T-cell (primary cell): ENCODE data around the gene ADAMTS17. TPM values are rescaled to one million over a fixed set of nuclear protein-coding genes. Genes with fewer than 3 reads are reported as not detected.

Experiments
- ATAC-seq, 4 experiments: fragments of 200-7000 bp in 3 of 4; fragments of 150-1000 bp in 1 of 4; cut with Tn5 transposase; replicated peaks in 1 of 4; 1 replicate in 3 of 4; 2 replicates in 1 of 4; pipeline ENCODE4 v1.10.0; 2021; ENCODE audit warnings: moderate library complexity in 3 of 4, mild to moderate bottlenecking in 2 of 4, moderate number of reproducible peaks in 1 of 4
- CTCF ChIA-PET, 2 donors: fragments of 300-600 bp; sonication (Branson Sonifier 250); formaldehyde crosslinking; loops; one replicate each; lab custom pipeline; 2022; ENCODE audit warnings: antibody characterized with exemption in 2 of 2; lab: Charles Lee
- POLR2A ChIA-PET, 2 donors: fragments of 300-600 bp; sonication (Branson Sonifier 250); formaldehyde crosslinking; loops; one replicate each; lab custom pipeline; 2022; ENCODE audit warnings: antibody characterized with exemption in 2 of 2; lab: Charles Lee
- DNase-seq, 35 experiments: peaks; one replicate each; pipeline versions ENCODE4 v3.0.0 to v3.0.0-alpha.2; 2013 to 2023
- H3K27ac ChIP-seq: one replicate; pipeline ENCODE4 v1.5.1; 2013; ENCODE audit warnings: low read length
- H3K27me3 ChIP-seq, 2 experiments: replicated peaks in 1 of 2; 1 replicate in 1 of 2; 2 replicates in 1 of 2; pipeline versions ENCODE4 v1.6.1 to v1.7.0; 2013; ENCODE audit warnings: low read length in 1 of 2, mixed read lengths in 1 of 2; ENCODE audit not compliant: control insufficient read depth in 2 of 2, insufficient read depth in 2 of 2; ENCODE audit errors: extremely low read depth in 1 of 2
- H3K36me3 ChIP-seq, 2 donors: 1 replicate in 1 of 2; 2 replicates in 1 of 2; pipeline versions ENCODE4 v1.6.1 to v1.7.0; 2013; ENCODE audit warnings: low read length in 1 of 2; ENCODE audit not compliant: control insufficient read depth in 2 of 2, insufficient read depth in 1 of 2; ENCODE audit errors: extremely low read depth in 1 of 2
- H3K4me1 ChIP-seq, 2 experiments: 1 replicate in 1 of 2; 2 replicates in 1 of 2; pipeline versions ENCODE4 v1.6.1 to v1.7.0; 2013; ENCODE audit warnings: low read length in 2 of 2, mixed read lengths in 1 of 2; ENCODE audit not compliant: insufficient read depth in 2 of 2, control insufficient read depth in 1 of 2; ENCODE audit errors: extremely low read depth in 1 of 2
- H3K4me3 ChIP-seq, 2 donors: 1 replicate in 1 of 2; 2 replicates in 1 of 2; pipeline versions ENCODE4 v1.5.1 to v1.7.0; 2013; ENCODE audit warnings: mild to moderate bottlenecking in 2 of 2, low read length in 1 of 2, moderate library complexity in 1 of 2; ENCODE audit not compliant: control insufficient read depth in 1 of 2; ENCODE audit errors: extremely low read depth in 1 of 2
- H3K9me3 ChIP-seq: 2 replicates; pipeline ENCODE4 v1.7.0; 2013
- H3K27ac Mint-ChIP-seq, 2 donors: one replicate each; pipeline ENCODE4 v1.8.0; 2020 to 2021; ENCODE audit warnings: mild to moderate bottlenecking in 2 of 2, mixed read lengths in 2 of 2
- H3K27me3 Mint-ChIP-seq, 2 donors: one replicate each; pipeline ENCODE4 v1.8.0; 2021 to 2022; ENCODE audit warnings: mixed read lengths in 2 of 2
- H3K36me3 Mint-ChIP-seq: one replicate; pipeline ENCODE4 v1.8.0; 2021; ENCODE audit warnings: mixed read lengths
- H3K4me1 Mint-ChIP-seq, 3 donors: one replicate each; pipeline ENCODE4 v1.8.0; 2020 to 2022; ENCODE audit warnings: mixed read lengths in 3 of 3, mild to moderate bottlenecking in 1 of 3
- H3K4me3 Mint-ChIP-seq, 3 donors: one replicate each; pipeline ENCODE4 v1.8.0; 2020 to 2022; ENCODE audit warnings: mild to moderate bottlenecking in 3 of 3, mixed read lengths in 3 of 3, moderate library complexity in 3 of 3
- H3K9me3 Mint-ChIP-seq, 3 donors: one replicate each; pipeline ENCODE4 v1.8.0; 2020 to 2022; ENCODE audit warnings: mixed read lengths in 3 of 3
- WGBS: methylation state at CpG from one replicate; pipeline ENCODE4 v1.1.5; 2013; ENCODE audit warnings: missing lambda C conversion rate; ENCODE audit not compliant: insufficient coverage; 5-methylcytosine and 5-hydroxymethylcytosine counted together
- total RNA-seq, 35 experiments: library from RNA in 6 of 35; stranded (reverse) in 6 of 35; fragments of 120-200 nt in 1 of 35; gene quantifications; one replicate each; pipeline versions ENCODE4 v1.2.1 to v1.2.4 and lab custom pipeline; 2013 to 2026

The ADAMTS17 gene
- total RNA-seq, 5 donors from 2014 or later (not counting 1 experiment from before 2014, with no cell fraction given) = 8.9 to 17.8 (median 11.6) TPM

GRCh38 chr15:100338247-100338646 is 3.5 kb downstream of the ADAMTS17 start:
- peaks cover 7 to 47% of the 10 kb centered on the region in 2 experiments for H3K4me1 ChIP-seq
- H3K27me3 ChIP-seq = peaks cover under 1 to 17% of the 10 kb centered on the region in 2 experiments
- ATAC-seq = no peak
- ChIA-PET POLR2A (interaction anchor here in 1 of 2 donors (1.1 kb wide), 1 partner anchor 8 kb away, joined by 5 read pairs; no protein-coding TSS in a partner anchor), CTCF (interaction anchor here (0.5 to 5.0 kb wide), 12 partner anchors 8 to 535 kb away, joined by 3 to 50 read pairs (median 4); no protein-coding TSS in a partner anchor)
- no peaks in the 10 kb centered on the region for H3K9me3 Mint-ChIP-seq
- H3K9me3 ChIP-seq = no peaks in the 10 kb centered on the region
- no peak overlapping the region for H3K4me3 ChIP-seq
- 88% methylated on average over 9 of the region's 10 CpGs for WGBS
- H3K27ac Mint-ChIP-seq = peak overlapping the region in 1 of 2 donors; percentile 77
- no peak for DNase-seq
- H3K27me3 Mint-ChIP-seq = peaks cover 3 to 4% of the 10 kb centered on the region in 2 donors
- no peaks in the 10 kb centered on the region for H3K36me3 Mint-ChIP-seq
- H3K36me3 ChIP-seq = no peaks in the 10 kb centered on the region
- peak overlapping the region in 2 of 3 donors; percentile 61 to 77 for H3K4me3 Mint-ChIP-seq
- peaks cover 44 to 56% (median 55%) of the 10 kb centered on the region in 3 donors for H3K4me1 Mint-ChIP-seq
- H3K27ac ChIP-seq = no peak overlapping the region

DNA sequence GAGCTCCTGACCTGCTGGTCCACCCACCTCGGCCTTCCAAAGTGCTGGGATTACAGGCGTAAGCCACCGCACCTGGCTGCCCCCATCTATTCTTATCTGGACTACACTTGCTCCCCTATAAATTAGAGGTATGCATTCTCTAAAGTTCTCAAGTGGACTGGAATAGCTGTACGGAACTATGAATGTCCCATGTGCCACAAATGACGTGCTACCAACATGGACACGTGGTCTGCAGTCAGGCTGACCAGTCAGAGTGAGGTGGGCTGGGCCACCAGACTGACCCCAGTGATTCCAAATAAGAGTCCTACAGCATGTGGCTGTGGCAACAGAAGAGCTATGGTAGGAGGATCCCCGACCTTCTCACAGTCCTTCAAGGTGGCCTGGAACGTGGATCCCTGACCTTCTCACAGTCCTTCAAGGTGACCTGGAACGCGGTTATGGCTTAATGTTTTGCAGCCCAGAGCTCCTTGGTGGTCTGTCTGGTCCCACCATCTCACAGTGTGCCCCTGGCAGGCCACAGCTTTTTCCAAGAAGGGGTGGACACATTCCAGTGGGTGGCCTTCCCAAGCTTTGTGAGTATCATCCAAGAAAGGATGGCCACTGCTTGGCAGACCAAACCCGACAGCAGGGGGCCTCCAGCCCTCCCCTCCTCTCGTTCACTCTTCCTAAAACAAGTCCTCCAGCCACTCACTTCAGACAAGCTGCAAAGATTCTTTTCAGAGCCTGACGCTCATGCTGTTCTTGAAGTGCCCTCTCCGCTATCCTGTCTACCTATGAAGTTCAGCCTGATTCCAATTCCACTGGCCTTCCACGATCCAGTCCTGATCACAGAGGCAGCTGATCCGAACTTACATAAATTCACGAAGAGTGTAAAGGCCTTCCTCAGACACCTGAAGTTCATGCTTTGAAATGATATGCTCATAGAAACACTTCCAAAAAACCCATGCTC is 4.4 kb downstream of the ADAMTS17 start:
- 92% methylated on average over 10 of the region's 17 CpGs for WGBS
- Histone ChIP-seq H3K27ac (no peak overlapping the region), H3K9me3 (no peaks in the 10 kb centered on the region), H3K36me3 (no peaks in the 10 kb centered on the region), H3K4me1 (peaks cover 10 to 53% of the 10 kb centered on the region in 2 experiments), H3K27me3 (peaks cover 0 to 17% of the 10 kb centered on the region in 2 experiments), H3K4me3 (no peak overlapping the region)
- H3K36me3 Mint-ChIP-seq = no peaks in the 10 kb centered on the region
- ChIA-PET CTCF (interaction anchor here (0.5 to 5.0 kb wide), 6 partner anchors 10 to 406 kb away, joined by 3 to 50 read pairs (median 4); no protein-coding TSS in a partner anchor), POLR2A (interaction anchor here (0.5 kb wide), 2 partner anchors 10 to 455 kb away, joined by 3 read pairs; no protein-coding TSS in a partner anchor)
- no peak overlapping the region for H3K27ac Mint-ChIP-seq
- H3K9me3 Mint-ChIP-seq = no peaks in the 10 kb centered on the region
- no peak overlapping the region for H3K4me3 Mint-ChIP-seq
- H3K27me3 Mint-ChIP-seq = peaks cover 3 to 4% of the 10 kb centered on the region in 2 donors
- ATAC-seq = no peak
- DNase-seq = no peak
- H3K4me1 Mint-ChIP-seq = peaks cover 53 to 65% (median 62%) of the 10 kb centered on the region in 3 donors

GRCh38 chr15:100336061-100336460 is 5.7 kb downstream of the ADAMTS17 start:
- H3K4me1 ChIP-seq = peaks cover 13 to 60% of the 10 kb centered on the region in 2 experiments
- no peaks in the 10 kb centered on the region for H3K9me3 ChIP-seq
- no peaks in the 10 kb centered on the region for H3K36me3 Mint-ChIP-seq
- H3K4me3 Mint-ChIP-seq = no peak overlapping the region
- 92% methylated on average over 6 of the region's 6 CpGs for WGBS
- H3K27me3 ChIP-seq = peaks cover 0 to 15% of the 10 kb centered on the region in 2 experiments
- H3K27ac ChIP-seq = no peak overlapping the region
- POLR2A ChIA-PET = no interaction called here
- peaks cover 3 to 4% of the 10 kb centered on the region in 2 donors for H3K27me3 Mint-ChIP-seq
- CTCF ChIA-PET = interaction anchor here (0.6 to 5.0 kb wide), 2 partner anchors 13 to 206 kb away, joined by 5 to 50 read pairs; no protein-coding TSS in a partner anchor
- peaks cover 66 to 73% (median 73%) of the 10 kb centered on the region in 3 donors for H3K4me1 Mint-ChIP-seq
- no peak overlapping the region for H3K27ac Mint-ChIP-seq
- no peak overlapping the region for H3K4me3 ChIP-seq
- no peaks in the 10 kb centered on the region for H3K36me3 ChIP-seq
- H3K9me3 Mint-ChIP-seq = no peaks in the 10 kb centered on the region
- no peak for ATAC-seq
- no peak for DNase-seq

DNA sequence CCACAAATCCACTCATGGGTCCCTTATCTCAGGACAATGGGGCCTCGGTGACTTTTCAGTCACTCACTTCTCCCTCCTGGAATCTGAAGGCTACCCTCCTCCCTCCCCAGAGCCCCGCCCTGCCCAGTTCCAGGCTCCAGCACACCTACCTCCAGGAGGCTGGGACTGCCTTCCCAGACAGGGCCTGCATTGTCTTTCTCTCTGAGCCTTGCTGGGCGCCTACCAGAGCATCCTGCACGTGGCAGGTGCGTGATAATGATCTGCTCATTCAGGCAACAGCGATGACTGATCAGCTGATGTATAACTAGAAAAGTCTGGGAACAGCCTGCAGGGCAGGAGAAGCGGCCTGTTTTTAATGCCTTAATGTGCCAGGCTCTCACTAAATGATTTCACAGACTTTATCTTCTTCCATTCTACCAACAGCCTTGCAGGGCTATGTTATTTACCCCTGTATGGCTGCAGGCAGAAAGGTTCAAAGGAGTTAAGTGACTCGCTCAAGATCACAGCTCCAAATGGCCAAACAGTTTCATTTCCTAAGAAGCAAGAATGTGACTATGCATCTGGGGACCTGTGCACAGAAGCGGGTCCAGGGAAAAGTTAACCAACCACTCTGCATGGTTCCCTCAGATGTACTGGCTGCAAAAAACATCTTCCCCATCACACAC is 6.3 kb downstream of the ADAMTS17 start:
- peak overlapping the region in 1 of 3 donors; percentile 41 for H3K4me3 Mint-ChIP-seq
- H3K36me3 ChIP-seq = no peaks in the 10 kb centered on the region
- peaks cover 0 to 11% of the 10 kb centered on the region in 2 experiments for H3K27me3 ChIP-seq
- 84% methylated on average over 5 of the region's 9 CpGs for WGBS
- no peaks in the 10 kb centered on the region for H3K36me3 Mint-ChIP-seq
- no peaks in the 10 kb centered on the region for H3K9me3 Mint-ChIP-seq
- DNase-seq (no peak), ATAC-seq (no peak)
- peaks cover 3 to 4% of the 10 kb centered on the region in 2 donors for H3K27me3 Mint-ChIP-seq
- H3K27ac ChIP-seq = no peak overlapping the region
- no peaks in the 10 kb centered on the region for H3K9me3 ChIP-seq
- H3K4me1 Mint-ChIP-seq = peaks cover 72 to 78% (median 78%) of the 10 kb centered on the region in 3 donors
- peak overlapping the region; percentile 13 to 68 for H3K27ac Mint-ChIP-seq
- ChIA-PET CTCF (interaction anchor here (0.6 to 5.0 kb wide), 2 partner anchors 14 to 206 kb away, joined by 5 to 50 read pairs; no protein-coding TSS in a partner anchor), POLR2A (no interaction called here)
- H3K4me3 ChIP-seq = no peak overlapping the region
- peaks cover 19 to 61% of the 10 kb centered on the region in 2 experiments for H3K4me1 ChIP-seq

GRCh38 chr15:100334905-100335304 is 6.9 kb downstream of the ADAMTS17 start:
- ATAC-seq = no peak
- POLR2A ChIA-PET = no interaction called here
- CTCF ChIA-PET = no interaction called here

More at GRCh38 chr15:100334905-100335304, 6.9 kb downstream of the ADAMTS17 start:
- Histone ChIP-seq H3K4me3 (no peak overlapping the region), H3K4me1 (peaks cover 25 to 61% of the 10 kb centered on the region in 2 experiments), H3K27me3 (peaks cover 0 to 6% of the 10 kb centered on the region in 2 experiments), H3K9me3 (no peaks in the 10 kb centered on the region), H3K36me3 (no peaks in the 10 kb centered on the region), H3K27ac (no peak overlapping the region)
- Mint-ChIP-seq H3K27ac (peak overlapping the region in 1 of 2 donors; percentile 27), H3K9me3 (no peaks in the 10 kb centered on the region), H3K36me3 (no peaks in the 10 kb centered on the region), H3K27me3 (peaks cover 3 to 4% of the 10 kb centered on the region in 2 donors), H3K4me1 (peaks cover 77 to 83% (median 80%) of the 10 kb centered on the region in 3 donors), H3K4me3 (peak overlapping the region in 2 of 3 donors; percentile 29 to 41)
- WGBS = 99% methylated on average over 7 of the region's 11 CpGs
- DNase-seq = no peak
